Fibroblast of villous mesenchyme (primary cell): ENCODE data around the gene CRMP1. TPM values are rescaled to one million over a fixed set of nuclear protein-coding genes. Genes with fewer than 3 reads are reported as not detected.
A peak's percentile ranks its signal among the peaks of the same experiment; 100 is the strongest.

ENCODE experiments used
- DNase-seq: peaks from one replicate; pipeline ENCODE4 v3.0.0-alpha.2; 2010; ENCODE audit warnings: low read depth
- H3K4me3 ChIP-seq: 2 replicates; pipeline ENCODE4 v1.5.1; 2011; ENCODE audit warnings: low read depth, mild to moderate bottlenecking, low read length
- CTCF ChIP-seq: IDR thresholded peaks from 2 replicates; pipeline ENCODE4 v1.5.1; 2012; ENCODE audit warnings: low read depth, mild to moderate bottlenecking, low read length; ENCODE audit not compliant: insufficient read depth
- total RNA-seq: library from RNA; depleted of rRNA; stranded (reverse); fragments of >200 nt; gene quantifications from 2 replicates; pipeline ENCODE4 v1.2.3, GENCODE V29; 2012

Gene CRMP1
- total RNA-seq, 1 donor, result under 0.01 TPM

GRCh38 chr4:5784960-5785611 lies 107.8 kb downstream of the CRMP1 start:
- no peak for TF ChIP-seq CTCF
- no peak overlapping the region for H3K4me3 ChIP-seq
- DNase-seq, result peak; percentile 43

GRCh38 chr4:5784021-5784420 lies 108.9 kb downstream of the CRMP1 start:
- TF ChIP-seq CTCF, result no peak
- DNase-seq, result no peak
- H3K4me3 ChIP-seq, result no peak overlapping the region

GRCh38 chr4:5783486-5783885 lies 109.4 kb downstream of the CRMP1 start:
- H3K4me3 ChIP-seq, result no peak overlapping the region
- no peak for TF ChIP-seq CTCF
- DNase-seq, result no peak

- TF ChIP-seq CTCF, result no peak
- DNase-seq, result no peak
- no peak overlapping the region for H3K4me3 ChIP-seq
Observed at GRCh38 chr4:5782829-5783476, 109.9 kb downstream of the CRMP1 start.

- DNase-seq, result no peak
- no peak for TF ChIP-seq CTCF
- H3K4me3 ChIP-seq, result no peak overlapping the region
Observed at GRCh38 chr4:5781691-5782090, 111.2 kb downstream of the CRMP1 start.

- DNase-seq, result peak; percentile 70
- H3K4me3 ChIP-seq, result no peak overlapping the region
- TF ChIP-seq CTCF, result no peak
Observed at GRCh38 chr4:5780831-5781480, 111.9 kb downstream of the CRMP1 start.
